GM23338 (cell line): ENCODE data around the gene AFF3.

Source experiments
- CREB1 ChIP-seq: fragments of 250-450 bp; sonication (Bioruptor Pico); IDR thresholded peaks from 2 replicates; pipeline ENCODE4 v1.5.0; 2020; ENCODE audit warnings: low read depth, mild to moderate bottlenecking, moderate library complexity
- CTCF ChIP-seq, 2 experiments: fragments of 200-600 bp in 1 of 2; sonication (generic) in 1 of 2; conservative IDR thresholded peaks; 2 replicates each; pipeline versions ENCODE4 v1.5.1 to v1.6.1; 2016 to 2017; ENCODE audit warnings: antibody characterized with exemption in 2 of 2, low read depth in 2 of 2, mild to moderate bottlenecking in 2 of 2, moderate library complexity in 1 of 2
- ETS1 ChIP-seq: IDR thresholded peaks from 2 replicates; pipeline ENCODE4 v1.6.1; 2016; ENCODE audit warnings: antibody characterized with exemption
- EZH2 ChIP-seq: fragments of 200-600 bp; sonication (generic); IDR thresholded peaks from one replicate; pipeline ENCODE4 v1.8.0; 2017; ENCODE audit warnings: antibody characterized with exemption, mild to moderate bottlenecking, low read depth; ENCODE audit not compliant: unreplicated experiment
- EZH2phosphoT487 ChIP-seq: fragments of 200-600 bp; sonication (generic); IDR thresholded peaks from one replicate; pipeline ENCODE4 v1.8.1; 2018; ENCODE audit warnings: antibody characterized with exemption; ENCODE audit not compliant: unreplicated experiment
- JUNB ChIP-seq: IDR thresholded peaks from one replicate; pipeline ENCODE4 v1.6.1; 2016; ENCODE audit warnings: antibody characterized with exemption; ENCODE audit not compliant: unreplicated experiment
- NANOG ChIP-seq: IDR thresholded peaks from 2 replicates; pipeline ENCODE4 v1.6.1; 2016; ENCODE audit warnings: antibody characterized with exemption, borderline replicate concordance
- POLR2AphosphoS5 ChIP-seq: IDR thresholded peaks from 2 replicates; pipeline ENCODE4 v1.6.1; 2016; ENCODE audit warnings: antibody characterized with exemption, low read depth
- REST ChIP-seq: IDR thresholded peaks from one replicate; pipeline ENCODE4 v1.6.1; 2018; ENCODE audit warnings: antibody characterized with exemption; ENCODE audit not compliant: unreplicated experiment
- STAT1 ChIP-seq: IDR thresholded peaks from one replicate; pipeline ENCODE4 v1.6.1; 2016; ENCODE audit warnings: antibody characterized with exemption; ENCODE audit not compliant: unreplicated experiment
- ZNF114 ChIP-seq: fragments of 250-450 bp; sonication (Bioruptor Pico); IDR thresholded peaks from 2 replicates; pipeline ENCODE4 v1.5.0; 2020; ENCODE audit warnings: mild to moderate bottlenecking, moderate library complexity
- ZNF331 ChIP-seq: fragments of 250-450 bp; sonication (Bioruptor Pico); IDR thresholded peaks from 2 replicates; pipeline ENCODE4 v1.5.0; 2020; ENCODE audit warnings: low read depth, mild to moderate bottlenecking, moderate library complexity
- ZNF462 ChIP-seq: fragments of 250-450 bp; sonication (Bioruptor Pico); IDR thresholded peaks from 2 replicates; pipeline ENCODE4 v1.5.0; 2020; ENCODE audit warnings: mild to moderate bottlenecking, moderate library complexity

GRCh38 chr2:99688699-99689098 lies 453.7 kb downstream of the AFF3 start:
- no peak for TF ChIP-seq CTCF (conservative IDR thresholded peaks at IDR 0.05; ENCODE audit: low read depth in 2 of 2)
- no peak for TF ChIP-seq POLR2AphosphoS5
- no peak for TF ChIP-seq NANOG
- TF ChIP-seq CREB1 (CRISPR knock-in tag): no peak
- TF ChIP-seq EZH2phosphoT487: no peak
- no peak for TF ChIP-seq REST
- TF ChIP-seq EZH2: no peak
- TF ChIP-seq JUNB: no peak
- no peak for TF ChIP-seq ZNF331 (CRISPR knock-in tag)
- no peak for TF ChIP-seq ZNF114 (CRISPR knock-in tag)
- no peak for TF ChIP-seq ETS1
- no peak for TF ChIP-seq STAT1
- no peak for TF ChIP-seq ZNF462 (CRISPR knock-in tag)
